Kidney epithelial cell (primary cell): ENCODE measurements around the gene TBC1D12. TPM values are rescaled to one million over a fixed set of nuclear protein-coding genes. Genes with fewer than 3 reads are reported as not detected.

ENCODE experiments used
- DNase-seq: peaks from one replicate; pipeline ENCODE4 v3.0.0-alpha.2; 2010; ENCODE audit warnings: low read depth
- H3K27me3 ChIP-seq: 2 replicates; pipeline ENCODE4 v1.6.0; 2011; ENCODE audit warnings: low read length; ENCODE audit not compliant: control insufficient read depth, insufficient read depth
- H3K36me3 ChIP-seq: 2 replicates; pipeline ENCODE4 v1.5.1; 2011; ENCODE audit warnings: low read length; ENCODE audit not compliant: control insufficient read depth, insufficient read depth
- H3K4me3 ChIP-seq: 2 replicates; pipeline ENCODE4 v1.5.1; 2011; ENCODE audit warnings: low read depth, mild to moderate bottlenecking, control low read depth, low read length
- CTCF ChIP-seq: IDR thresholded peaks from 2 replicates; pipeline ENCODE4 v1.5.1; 2011; ENCODE audit warnings: mild to moderate bottlenecking, moderate library complexity, low read length, control low read depth, inconsistent platforms; ENCODE audit not compliant: insufficient read depth, poor library complexity, severe bottlenecking
- total RNA-seq: library from RNA; depleted of rRNA; stranded (reverse); fragments of >200 nt; gene quantifications from 2 replicates; pipeline ENCODE4 v1.2.3, GENCODE V29; 2015

Gene TBC1D12
- total RNA-seq, 1 donor from 2014 or later: 6.7 TPM

- peak overlapping the region; percentile 83 for H3K4me3 ChIP-seq
- TF ChIP-seq CTCF: no peak
- DNase-seq: peak; percentile 39
- H3K36me3 ChIP-seq: no peaks in the 10 kb centered on the region
- H3K27me3 ChIP-seq: no peaks in the 10 kb centered on the region
Measured at GRCh38 chr10:94403380-94404213, 1.3 kb downstream of the TBC1D12 start.

- TF ChIP-seq CTCF: no peak
- DNase-seq: no peak
- Histone ChIP-seq H3K4me3 (no peak overlapping the region), H3K27me3 (no peaks in the 10 kb centered on the region), H3K36me3 (no peaks in the 10 kb centered on the region)
Measured at GRCh38 chr10:94405406-94405805, 3.1 kb downstream of the TBC1D12 start.

GRCh38 chr10:94407668-94408067 is 5.3 kb downstream of the TBC1D12 start:
- Histone ChIP-seq H3K27me3 (no peaks in the 10 kb centered on the region), H3K36me3 (no peaks in the 10 kb centered on the region), H3K4me3 (no peak overlapping the region)
- TF ChIP-seq CTCF: no peak
- DNase-seq: no peak

GRCh38 chr10:94409021-94409657 is 6.8 kb downstream of the TBC1D12 start:
- Histone ChIP-seq H3K4me3 (no peak overlapping the region), H3K36me3 (no peaks in the 10 kb centered on the region), H3K27me3 (no peaks in the 10 kb centered on the region)
- TF ChIP-seq CTCF: no peak
- no peak for DNase-seq

GRCh38 chr10:94411304-94411703 is 9.0 kb downstream of the TBC1D12 start:
- no peak for DNase-seq
- no peaks in the 10 kb centered on the region for H3K36me3 ChIP-seq
- no peaks in the 10 kb centered on the region for H3K27me3 ChIP-seq
- no peak for TF ChIP-seq CTCF
- no peak overlapping the region for H3K4me3 ChIP-seq
